GM19455 (cell line): ENCODE results near the gene PSMB5.
A peak's percentile ranks its signal among the peaks of the same experiment; 100 is the strongest.
"Not testable (repeated sequence)": the region's sequence is repeated elsewhere in the genome, so short reads cannot be mapped to it uniquely, and the experiment has no call there.

ENCODE experiments used
- ATAC-seq: cut with Tn5 transposase; IDR thresholded peaks from one replicate; pipeline ENCODE4 v1.9.1; 2021; ENCODE audit not compliant: unreplicated experiment

Gene PSMB5

GRCh38 chr14:23020143-23021128, 14.3 kb downstream of the PSMB5 start:
- ATAC-seq, result no peak

GRCh38 chr14:23018107-23018506, 16.6 kb downstream of the PSMB5 start:
- ATAC-seq, result no peak

- no peak for ATAC-seq
These were observed 17.6 kb downstream of the PSMB5 start for GRCh38 chr14:23017091-23017490.

GRCh38 chr14:23015618-23016017, 19.1 kb downstream of the PSMB5 start:
- no peak for ATAC-seq

- ATAC-seq, result not testable (repeated sequence)
These were observed 21.0 kb downstream of the PSMB5 start for GRCh38 chr14:23013749-23014054.

- ATAC-seq, result no peak
These were observed 21.5 kb downstream of the PSMB5 start for GRCh38 chr14:23013054-23013748.

GRCh38 chr14:23009939-23010726, 24.6 kb downstream of the PSMB5 start, which contains the start of gene C14orf93:
TSS of gene C14orf93 (minus strand) at chr14:23010143. CDS start at chr14:22999023, 11,120 bp downstream.
- ATAC-seq, result no peak

- ATAC-seq, result no peak
These were observed 25.2 kb downstream of the PSMB5 start for GRCh38 chr14:23009483-23009938.

GRCh38 chr14:23008831-23009230, 25.9 kb downstream of the PSMB5 start:
- no peak for ATAC-seq

GRCh38 chr14:23006544-23007419, 27.9 kb downstream of the PSMB5 start:
- peak; percentile 91 for ATAC-seq

- no peak for ATAC-seq
These were observed 28.5 kb downstream of the PSMB5 start for GRCh38 chr14:23006188-23006534.

- no peak for ATAC-seq
These were observed 29.1 kb downstream of the PSMB5 start for GRCh38 chr14:23005451-23006187.

GRCh38 chr14:23004274-23004673, 30.4 kb downstream of the PSMB5 start:
- ATAC-seq, result not testable (repeated sequence)

GRCh38 chr14:23002592-23002991, 32.1 kb downstream of the PSMB5 start:
- ATAC-seq, result no peak

GRCh38 chr14:23000860-23001259, 33.8 kb downstream of the PSMB5 start:
- ATAC-seq, result no peak

GRCh38 chr14:22998329-22999012, 36.2 kb downstream of the PSMB5 start:
- ATAC-seq, result no peak

GRCh38 chr14:22997676-22998323, 36.9 kb downstream of the PSMB5 start:
- no peak for ATAC-seq
